Hepatocyte (in vitro differentiated cells): ENCODE measurements around the gene TRPC1.

ENCODE experiments used
- CTCF ChIP-seq: fragments of 200-600 bp; sonication (generic); IDR thresholded peaks from 2 replicates; pipeline ENCODE4 v1.5.1; 2016; ENCODE audit warnings: antibody characterized with exemption, mild to moderate bottlenecking; ENCODE audit not compliant: poor library complexity
- EZH2 ChIP-seq: fragments of 200-600 bp; sonication (generic); IDR thresholded peaks from 2 replicates; pipeline ENCODE4 v1.6.1; 2016; ENCODE audit warnings: antibody characterized with exemption, mild to moderate bottlenecking, borderline replicate concordance
- EZH2phosphoT487 ChIP-seq: fragments of 200-600 bp; sonication (generic); IDR thresholded peaks from one replicate; pipeline ENCODE4 v1.6.1; 2018; ENCODE audit warnings: antibody characterized with exemption, mild to moderate bottlenecking, low read depth, moderate library complexity; ENCODE audit not compliant: unreplicated experiment, severe bottlenecking

GRCh38 chr3:142706321-142707127, 17.3 kb upstream of the TRPC1 start:
- TF ChIP-seq CTCF (no peak), EZH2 (no peak), EZH2phosphoT487 (no peak)
